CD14-positive monocyte (primary cell): ENCODE results near the gene SHPK. TPM values are rescaled to one million over a fixed set of nuclear protein-coding genes. Genes with fewer than 3 reads are reported as not detected.

Experiments
- DNase-seq, 3 donors: peaks; one replicate each; pipeline ENCODE4 v3.0.0-alpha.2; 2011 to 2022
- H2AFZ ChIP-seq: 2 replicates; pipeline ENCODE4 v1.6.0; 2012; ENCODE audit warnings: mild to moderate bottlenecking, low read depth, low read length, inconsistent platforms; ENCODE audit not compliant: insufficient read depth, poor library complexity, severe bottlenecking
- H3K27ac ChIP-seq, 2 donors: 1 replicate in 1 of 2; 2 replicates in 1 of 2; pipeline ENCODE4 v1.5.1; 2012 to 2013; ENCODE audit warnings: low read length in 2 of 2, control low read depth in 1 of 2, inconsistent platforms in 1 of 2, low read depth in 1 of 2, mild to moderate bottlenecking in 1 of 2
- H3K27me3 ChIP-seq, 2 donors: one replicate each; pipeline versions ENCODE4 v1.6.0 to v1.6.1; 2011 to 2013; ENCODE audit warnings: low read length in 2 of 2; ENCODE audit not compliant: control insufficient read depth in 2 of 2, insufficient read depth in 2 of 2
- H3K36me3 ChIP-seq, 2 donors: replicated peaks in 1 of 2; 1 replicate in 1 of 2; 2 replicates in 1 of 2; pipeline versions ENCODE4 v1.5.1 to v1.6.1; 2012 to 2013; ENCODE audit warnings: low read length in 2 of 2, control low read depth in 1 of 2, inconsistent platforms in 1 of 2, mild to moderate bottlenecking in 1 of 2; ENCODE audit not compliant: insufficient read depth in 2 of 2, control insufficient read depth in 1 of 2
- H3K4me1 ChIP-seq, 2 donors: 1 replicate in 1 of 2; 2 replicates in 1 of 2; pipeline versions ENCODE4 v1.5.1 to v1.6.1; 2012 to 2013; ENCODE audit warnings: low read length in 2 of 2, control low read depth in 1 of 2, inconsistent platforms in 1 of 2, mild to moderate bottlenecking in 1 of 2, moderate library complexity in 1 of 2; ENCODE audit not compliant: insufficient read depth in 2 of 2, control insufficient read depth in 1 of 2
- H3K4me2 ChIP-seq: replicated peaks from 2 replicates; pipeline ENCODE3; 2012; ENCODE audit warnings: low read length, moderate library complexity, mild to moderate bottlenecking; ENCODE audit not compliant: poor library complexity, severe bottlenecking; ENCODE audit errors: extremely low read depth
- H3K4me3 ChIP-seq, 3 experiments: fragments of 200-600 bp in 1 of 3; sonication (generic) in 1 of 3; replicated peaks in 1 of 3; 1 replicate in 2 of 3; 2 replicates in 1 of 3; pipeline ENCODE4 v1.5.1; 2011 to 2013; ENCODE audit warnings: low read length in 3 of 3, mild to moderate bottlenecking in 3 of 3, control low read depth in 2 of 3, low read depth in 2 of 3, inconsistent platforms in 1 of 3, moderate library complexity in 1 of 3
- H3K79me2 ChIP-seq: 2 replicates; pipeline ENCODE4 v1.6.0; 2012; ENCODE audit warnings: mild to moderate bottlenecking, control low read depth, inconsistent platforms, low read length, moderate library complexity; ENCODE audit not compliant: insufficient read depth
- H3K9ac ChIP-seq: 2 replicates; pipeline ENCODE4 v1.6.0; 2017; ENCODE audit warnings: low read length, mild to moderate bottlenecking; ENCODE audit not compliant: insufficient read depth, poor library complexity, severe bottlenecking
- H3K9me3 ChIP-seq, 2 donors: replicated peaks in 1 of 2; 1 replicate in 1 of 2; 2 replicates in 1 of 2; pipeline versions ENCODE4 v1.5.1 to v1.6.1; 2012 to 2013; ENCODE audit warnings: low read length in 2 of 2, control low read depth in 1 of 2; ENCODE audit not compliant: control insufficient read depth in 1 of 2, insufficient read depth in 1 of 2
- H4K20me1 ChIP-seq: 2 replicates; pipeline ENCODE4 v1.6.0; 2012; ENCODE audit warnings: mild to moderate bottlenecking, low read length, control low read depth, moderate library complexity; ENCODE audit not compliant: insufficient read depth
- H3K27ac Mint-ChIP-seq, 7 donors: one replicate each; pipeline ENCODE4 v1.8.0; 2020; ENCODE audit warnings: mild to moderate bottlenecking in 7 of 7, mixed read lengths in 7 of 7, moderate library complexity in 6 of 7, inconsistent platforms in 2 of 7
- H3K27me3 Mint-ChIP-seq, 3 donors: one replicate each; pipeline ENCODE4 v1.8.0; 2021 to 2022; ENCODE audit warnings: low read depth in 3 of 3, mild to moderate bottlenecking in 3 of 3, mixed read lengths in 3 of 3, moderate library complexity in 3 of 3, inconsistent platforms in 1 of 3
- H3K36me3 Mint-ChIP-seq, 2 donors: one replicate each; pipeline ENCODE4 v1.8.0; 2020; ENCODE audit warnings: mixed read lengths in 2 of 2, inconsistent platforms in 1 of 2, mild to moderate bottlenecking in 1 of 2
- H3K4me1 Mint-ChIP-seq: one replicate; pipeline ENCODE4 v1.8.0; 2020; ENCODE audit warnings: mild to moderate bottlenecking, mixed read lengths
- H3K4me3 Mint-ChIP-seq, 2 donors: one replicate each; pipeline ENCODE4 v1.8.0; 2020; ENCODE audit warnings: mild to moderate bottlenecking in 2 of 2, mixed read lengths in 2 of 2, moderate library complexity in 1 of 2
- H3K9me3 Mint-ChIP-seq, 7 donors: one replicate each; pipeline ENCODE4 v1.8.0; 2020 to 2022; ENCODE audit warnings: mixed read lengths in 7 of 7, mild to moderate bottlenecking in 6 of 7, moderate library complexity in 6 of 7, inconsistent platforms in 2 of 7
- WGBS: methylation state at CpG from one replicate; pipeline ENCODE4 v1.1.5; 2013; ENCODE audit warnings: missing lambda C conversion rate; ENCODE audit not compliant: insufficient coverage; 5-methylcytosine and 5-hydroxymethylcytosine counted together
- intact Hi-C, 2 donors: fragments of 100-400 bp; cut with micrococcal nuclease; formaldehyde crosslinking; loops; one replicate each; pipeline versions ENCODE4 v1.15.0 to v1.15.1; 2023
- polyA plus RNA-seq, 3 donors: library from polyadenylated mRNA; depleted of rRNA in 1 of 3; unstranded in 2 of 3; stranded (reverse) in 1 of 3; fragments of 300-500 nt in 2 of 3; fragments of >200 nt in 1 of 3; fragmentation: Illumina TruSeq in 2 of 3; gene quantifications; 1 replicate in 2 of 3; 2 replicates in 1 of 3; pipeline ENCODE4 v1.2.3, GENCODE V29; 2012 to 2021
- TF ChIP-seq, protein P1 (sequence below): fragments of 200-600 bp; IDR thresholded peaks from one replicate; pipeline ENCODE4 v1.8.0; 2022; ENCODE audit warnings: antibody characterized with exemption, mild to moderate bottlenecking

Gene SHPK
- polyA plus RNA-seq, 3 donors, result 4.3 to 4.6 (median 4.6) TPM

- H3K36me3 ChIP-seq, result peaks cover 20 to 26% of the 10 kb centered on the region in 2 donors
- Mint-ChIP-seq H3K9me3 (no peaks in the 10 kb centered on the region), H3K27ac (no peak overlapping the region), H3K4me1 (no peaks in the 10 kb centered on the region), H3K4me3 (no peak overlapping the region), H3K36me3 (peaks cover 18 to 20% of the 10 kb centered on the region in 2 donors), H3K27me3 (no peaks in the 10 kb centered on the region)
- H3K9ac ChIP-seq, result no peak overlapping the region
- H3K9me3 ChIP-seq, result no peaks in the 10 kb centered on the region
- TF ChIP-seq, protein P1, sequence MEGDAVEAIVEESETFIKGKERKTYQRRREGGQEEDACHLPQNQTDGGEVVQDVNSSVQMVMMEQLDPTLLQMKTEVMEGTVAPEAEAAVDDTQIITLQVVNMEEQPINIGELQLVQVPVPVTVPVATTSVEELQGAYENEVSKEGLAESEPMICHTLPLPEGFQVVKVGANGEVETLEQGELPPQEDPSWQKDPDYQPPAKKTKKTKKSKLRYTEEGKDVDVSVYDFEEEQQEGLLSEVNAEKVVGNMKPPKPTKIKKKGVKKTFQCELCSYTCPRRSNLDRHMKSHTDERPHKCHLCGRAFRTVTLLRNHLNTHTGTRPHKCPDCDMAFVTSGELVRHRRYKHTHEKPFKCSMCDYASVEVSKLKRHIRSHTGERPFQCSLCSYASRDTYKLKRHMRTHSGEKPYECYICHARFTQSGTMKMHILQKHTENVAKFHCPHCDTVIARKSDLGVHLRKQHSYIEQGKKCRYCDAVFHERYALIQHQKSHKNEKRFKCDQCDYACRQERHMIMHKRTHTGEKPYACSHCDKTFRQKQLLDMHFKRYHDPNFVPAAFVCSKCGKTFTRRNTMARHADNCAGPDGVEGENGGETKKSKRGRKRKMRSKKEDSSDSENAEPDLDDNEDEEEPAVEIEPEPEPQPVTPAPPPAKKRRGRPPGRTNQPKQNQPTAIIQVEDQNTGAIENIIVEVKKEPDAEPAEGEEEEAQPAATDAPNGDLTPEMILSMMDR, result no peak
- H3K4me2 ChIP-seq, result no peak overlapping the region
- H3K79me2 ChIP-seq, result no peaks in the 10 kb centered on the region
- no peaks in the 10 kb centered on the region for H3K27me3 ChIP-seq
- no peak for DNase-seq
- 95% methylated on average over 12 of the region's 15 CpGs for WGBS
- H3K4me1 ChIP-seq, result no peaks in the 10 kb centered on the region
- intact Hi-C loops, result no loop called here
- no peak overlapping the region for H3K27ac ChIP-seq
- H4K20me1 ChIP-seq, result no peaks in the 10 kb centered on the region
- H2AFZ ChIP-seq, result no peak overlapping the region
- H3K4me3 ChIP-seq, result no peak overlapping the region
These were observed 43.7 kb downstream of the SHPK start for GRCh38 chr17:3592216-3592860.

DNA sequence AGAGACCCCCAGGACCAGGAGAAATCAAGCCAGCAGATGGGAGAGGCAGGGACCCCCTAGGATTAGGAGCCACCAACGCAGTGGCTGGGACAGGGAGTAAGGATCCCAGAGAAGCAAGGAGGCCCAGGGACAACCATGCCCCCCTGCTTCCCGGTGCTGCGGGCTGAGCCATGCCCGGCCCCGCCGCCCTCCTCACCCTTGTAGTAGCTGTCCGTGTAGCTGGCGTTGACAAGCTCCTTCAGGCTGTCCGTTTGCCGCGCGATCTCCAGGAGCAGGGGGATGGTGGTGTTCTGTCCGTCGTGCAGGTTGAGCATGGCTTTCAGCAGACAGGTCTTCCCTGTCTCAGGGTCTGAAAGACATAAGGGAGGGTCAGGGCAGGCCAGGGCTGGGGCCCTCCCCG lies 45.3 kb downstream of the SHPK start:
- Histone ChIP-seq H3K9ac (no peak overlapping the region), H3K36me3 (peaks cover 26 to 33% of the 10 kb centered on the region in 2 donors), H4K20me1 (no peaks in the 10 kb centered on the region), H3K4me3 (no peak overlapping the region), H3K4me2 (no peak overlapping the region), H2AFZ (no peak overlapping the region), H3K27ac (no peak overlapping the region), H3K79me2 (no peaks in the 10 kb centered on the region), H3K9me3 (no peaks in the 10 kb centered on the region), H3K4me1 (no peaks in the 10 kb centered on the region), H3K27me3 (no peaks in the 10 kb centered on the region)
- TF ChIP-seq, protein P1, result no peak
- Mint-ChIP-seq H3K27me3 (no peaks in the 10 kb centered on the region), H3K9me3 (no peaks in the 10 kb centered on the region), H3K27ac (peak overlapping the region in 1 of 7 donors; percentile 25), H3K4me3 (no peak overlapping the region), H3K36me3 (peaks cover 20 to 29% of the 10 kb centered on the region in 2 donors), H3K4me1 (no peaks in the 10 kb centered on the region)
- 92% methylated on average over 10 of the region's 15 CpGs for WGBS
- intact Hi-C loops, result no loop called here
- DNase-seq, result no peak
